ENCODE measurements around the gene HDAC2.

GRCh38 chr6:113949499-113949898 lies 21.4 kb downstream of the HDAC2 start:
- no peak for TF ChIP-seq CTCF (IDR thresholded peaks at IDR 0.05 in 8 of 11, conservative IDR thresholded peaks at IDR 0.05 in 3 of 11)
- TF ChIP-seq POLR2A (IDR thresholded peaks at IDR 0.05) = no peak
- TF ChIP-seq POLR2AphosphoS5 (IDR thresholded peaks at IDR 0.05) = no peak

Measured in spleen (tissue), 7 donors.